HG02885 (cell line): ENCODE measurements around the gene SFTA2.
"Not testable (repeated sequence)": the region's sequence is repeated elsewhere in the genome, so short reads cannot be mapped to it uniquely, and the experiment has no call there.

Experiments used
- ATAC-seq: cut with Tn5 transposase; IDR thresholded peaks from one replicate; pipeline ENCODE4 v1.9.1; 2021; ENCODE audit warnings: mild to moderate bottlenecking; ENCODE audit not compliant: unreplicated experiment, poor library complexity

SFTA2 gene

DNA sequence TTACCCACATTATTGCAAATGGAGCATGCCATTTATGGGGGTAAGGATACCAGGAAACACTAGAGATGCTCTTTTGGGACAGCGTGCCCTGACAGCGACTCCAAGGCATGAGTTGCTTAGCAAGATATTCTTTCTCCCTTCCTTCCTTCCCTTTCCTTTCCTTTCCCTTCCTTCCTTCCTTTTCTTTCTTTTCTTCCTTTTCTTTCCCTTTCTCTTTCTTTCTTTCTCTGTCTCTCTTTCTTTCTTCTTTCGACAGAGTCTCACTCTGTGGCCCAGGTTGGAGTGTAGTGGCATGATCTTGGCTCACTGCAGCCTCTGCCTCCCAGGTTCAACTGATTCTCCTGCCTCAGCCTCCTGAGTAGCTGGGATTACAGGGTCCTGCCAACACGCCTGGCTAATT lies 12.1 kb upstream of the SFTA2 start:
- ATAC-seq, result no peak

DNA sequence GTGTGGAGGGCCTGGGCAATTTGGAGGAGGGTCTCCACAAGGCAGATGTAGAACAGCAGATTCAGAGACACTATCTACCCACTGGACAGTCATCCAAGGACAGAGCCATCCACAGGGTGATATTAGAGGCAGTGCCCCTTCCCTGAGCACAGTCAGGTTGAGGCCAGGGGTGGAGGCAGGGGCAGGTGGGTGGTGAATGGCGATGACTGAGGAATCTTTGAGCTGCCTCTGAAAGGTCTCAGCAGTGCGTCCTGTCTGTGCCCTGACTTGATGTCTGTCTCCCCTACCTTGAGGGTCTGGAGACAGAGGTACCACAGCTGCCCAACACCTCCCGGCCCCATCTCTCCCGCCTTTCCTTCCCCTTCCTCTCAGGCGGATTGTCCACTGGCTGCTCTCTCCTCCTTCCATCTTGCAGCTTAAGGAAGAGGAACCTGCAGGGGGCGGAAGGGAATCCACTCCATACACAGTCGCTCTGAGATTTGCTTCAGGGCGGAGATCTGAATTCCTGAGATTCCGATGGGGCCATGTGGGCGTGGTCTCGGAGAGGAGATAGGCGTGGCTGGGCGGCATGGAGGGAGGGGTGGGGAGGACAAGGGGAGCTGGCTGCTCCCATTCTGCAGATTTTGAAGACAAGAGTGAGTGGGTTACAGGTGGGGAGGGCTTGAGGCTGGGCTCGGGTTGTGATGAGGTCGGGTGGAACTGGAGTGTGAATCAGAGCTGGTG lies 10.5 kb upstream of the SFTA2 start:
- ATAC-seq, result no peak

DNA sequence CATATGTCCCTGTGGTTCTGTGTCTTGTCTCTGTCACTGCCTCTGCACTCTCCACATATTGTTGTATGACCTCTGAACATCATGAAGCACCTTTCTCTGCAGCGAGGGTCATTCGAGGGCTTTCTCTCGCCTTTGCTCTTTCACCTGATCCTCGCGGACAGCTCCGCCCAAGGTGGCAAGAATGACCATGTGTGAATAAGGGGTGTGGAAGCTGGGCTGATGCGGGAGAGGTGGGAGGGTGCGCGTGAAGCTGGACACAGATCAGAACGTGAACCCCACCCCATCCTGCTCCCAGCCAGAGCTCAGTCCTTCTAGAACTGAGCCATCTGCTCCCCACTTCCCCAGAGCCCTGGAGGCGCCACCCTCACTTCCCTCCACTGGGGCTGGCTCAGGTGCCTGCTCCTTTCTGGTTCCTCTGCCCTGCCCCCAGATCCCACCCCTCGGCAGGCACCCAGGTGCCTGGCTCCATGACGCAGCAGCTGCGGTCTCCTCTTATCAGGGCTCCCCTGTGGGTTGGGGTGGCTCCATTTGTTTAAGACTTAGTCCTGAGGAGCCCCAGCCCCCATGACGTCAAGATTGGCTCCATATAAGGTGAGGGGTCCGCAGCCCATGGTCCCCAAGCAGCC lies 8.5 kb upstream of the SFTA2 start, which contains the start of gene MUCL3:
TSS of gene MUCL3 (plus strand) at position 613 of the 626 bp plus-strand sequence. CDS start 27 bp downstream, outside the sequence.
- ATAC-seq, result no peak

DNA sequence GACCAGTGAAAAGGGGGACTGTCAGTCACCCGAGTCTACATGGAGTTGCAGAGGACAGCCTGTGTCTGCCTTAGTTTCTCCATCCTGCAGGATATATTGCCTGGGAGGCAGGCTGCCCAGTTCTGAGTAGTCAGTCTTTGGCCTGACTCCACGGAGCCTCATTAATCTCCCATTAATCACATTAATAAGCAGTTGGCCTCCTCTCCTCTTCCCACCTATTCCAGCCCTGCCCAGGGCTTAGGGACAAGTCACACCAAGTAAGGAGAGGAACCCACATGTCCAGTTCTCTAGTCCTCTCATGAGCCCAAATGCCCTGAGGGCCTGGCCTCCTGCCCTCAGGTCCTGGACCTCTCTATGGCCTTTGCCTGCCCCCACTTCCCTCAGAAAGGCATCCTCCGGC lies 7.5 kb upstream of the SFTA2 start:
- ATAC-seq, result no peak

DNA sequence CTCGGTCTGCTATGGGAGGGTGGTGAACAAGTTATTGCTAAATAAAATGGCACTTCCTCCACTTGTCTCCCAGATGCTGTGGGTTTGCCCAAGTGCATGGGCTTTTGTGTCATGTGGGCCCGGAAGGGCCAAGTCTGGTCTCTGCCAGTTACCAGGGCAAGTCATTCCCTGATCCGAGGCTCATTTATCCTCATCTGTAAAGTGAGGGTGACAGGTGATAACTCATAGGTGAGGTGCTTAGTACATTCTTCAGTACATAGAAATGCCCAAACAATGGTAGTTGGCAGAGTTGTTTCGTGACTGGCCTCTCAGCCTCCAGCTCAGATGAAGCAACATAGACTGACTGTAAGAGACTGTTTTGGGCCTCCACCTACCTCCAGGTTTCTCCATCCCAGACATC lies 6.8 kb upstream of the SFTA2 start:
- ATAC-seq, result no peak

DNA sequence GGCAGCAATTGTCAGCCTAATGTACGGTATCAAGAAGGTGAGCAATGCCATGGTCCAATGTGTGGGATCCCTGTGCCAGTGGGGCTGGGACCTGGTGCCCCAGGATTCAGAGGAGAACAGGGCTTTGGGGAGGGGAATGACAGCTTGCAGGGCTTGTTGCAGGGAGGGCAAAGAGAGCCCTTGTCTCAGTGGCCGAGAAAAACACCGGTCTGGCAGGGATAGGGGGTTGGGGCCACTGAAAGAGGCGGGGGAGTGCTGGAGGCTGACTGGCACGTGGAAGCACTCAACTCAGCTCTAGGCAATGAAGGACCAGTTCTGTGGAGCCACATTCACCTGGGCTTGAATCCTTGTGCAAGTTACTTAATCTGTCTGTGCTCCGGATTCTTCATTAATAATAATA lies 5.3 kb upstream of the SFTA2 start:
- ATAC-seq, result no peak

DNA sequence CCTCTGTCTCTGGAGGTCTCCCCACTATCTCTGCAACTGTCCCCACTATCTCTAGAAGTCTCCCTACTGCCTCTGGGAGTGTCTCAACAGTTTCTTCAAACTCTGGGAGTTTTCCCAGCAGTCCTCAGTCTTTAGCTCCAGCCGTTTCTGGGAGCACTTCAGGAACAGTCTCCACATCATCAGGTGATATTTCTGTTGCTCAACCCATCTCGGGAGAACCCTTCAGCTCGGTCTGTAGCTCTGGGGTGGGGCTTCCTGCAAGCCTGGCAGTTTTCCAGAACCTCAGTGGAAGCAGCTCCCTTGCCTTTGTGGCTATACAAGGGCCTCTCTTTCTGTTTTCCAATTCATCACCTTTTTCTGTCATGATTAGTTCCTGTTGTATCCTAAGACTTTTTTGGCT lies 3.0 kb upstream of the SFTA2 start:
- ATAC-seq, result no peak

DNA sequence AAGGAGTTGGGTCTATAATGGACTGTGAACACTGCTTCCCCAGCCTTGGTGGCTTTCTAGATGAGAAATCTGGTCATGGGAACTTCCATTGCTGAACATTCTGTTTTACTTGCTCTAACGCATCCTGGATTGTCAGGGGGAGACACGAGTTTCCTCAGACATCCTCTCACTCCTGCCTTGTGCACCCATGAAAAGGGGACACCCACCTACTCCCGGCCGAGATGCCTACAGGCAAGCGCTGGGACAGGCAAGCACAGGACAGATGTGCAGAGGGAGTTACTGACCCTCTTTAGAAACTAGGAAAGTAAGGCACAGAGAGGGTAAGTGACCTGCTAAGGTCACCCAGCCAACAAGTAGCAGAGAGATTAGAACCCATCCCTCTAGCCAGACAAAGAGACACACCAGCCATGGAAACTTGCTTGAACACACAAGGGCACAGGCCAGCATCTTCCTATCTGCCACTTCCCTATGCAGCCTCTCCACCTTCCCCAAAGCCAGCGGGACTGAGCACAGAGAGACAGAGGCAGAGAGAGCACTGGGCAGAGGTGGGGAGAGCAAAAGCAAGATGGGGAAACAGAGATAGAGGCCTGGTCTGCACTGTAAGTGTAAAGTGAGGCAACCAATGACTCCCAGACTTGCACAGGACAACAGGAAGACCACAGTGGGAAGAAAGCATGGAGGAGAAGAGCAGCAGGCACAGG lies 845 bp upstream of the SFTA2 start:
- ATAC-seq, result no peak

DNA sequence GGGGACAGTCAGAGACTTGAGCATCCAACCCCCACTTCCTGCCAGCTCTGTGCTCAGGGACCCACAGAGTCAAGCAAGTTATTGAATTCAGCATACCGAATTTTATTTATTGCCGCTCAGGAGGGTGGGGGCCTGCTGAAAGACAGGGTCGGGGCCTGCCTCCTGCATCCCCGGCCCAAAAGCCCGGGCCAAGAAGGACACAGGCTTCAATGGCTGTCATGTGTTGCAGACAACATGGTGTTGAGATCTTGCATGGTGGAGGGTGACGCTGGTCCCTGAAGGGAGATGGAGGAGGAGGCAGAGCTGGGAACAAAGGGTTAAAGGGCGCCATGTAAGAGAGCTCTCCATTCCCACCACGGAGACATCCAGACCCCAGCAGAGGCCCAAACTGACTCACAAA lies 698 bp downstream of the SFTA2 start:
- ATAC-seq, result no peak

DNA sequence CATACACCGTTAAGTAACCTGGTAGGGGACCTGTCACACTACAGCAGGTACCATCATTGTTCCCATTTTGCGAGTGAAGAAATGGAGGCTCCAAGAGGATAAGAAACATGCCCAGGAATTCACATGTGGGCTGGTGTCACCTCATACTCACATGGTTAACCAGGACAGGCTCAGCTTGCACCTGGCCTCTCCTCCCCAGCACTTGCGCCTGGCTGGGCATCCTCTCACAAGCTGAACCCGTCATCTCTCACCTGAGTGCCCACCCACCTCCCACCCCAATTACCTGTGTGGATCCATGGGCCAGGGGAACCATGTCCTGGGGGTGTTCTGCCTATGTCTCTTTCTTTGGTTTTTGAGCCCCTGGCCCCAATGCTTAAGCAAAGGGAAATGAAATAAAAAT lies 1.5 kb downstream of the SFTA2 start:
- ATAC-seq, result no peak

DNA sequence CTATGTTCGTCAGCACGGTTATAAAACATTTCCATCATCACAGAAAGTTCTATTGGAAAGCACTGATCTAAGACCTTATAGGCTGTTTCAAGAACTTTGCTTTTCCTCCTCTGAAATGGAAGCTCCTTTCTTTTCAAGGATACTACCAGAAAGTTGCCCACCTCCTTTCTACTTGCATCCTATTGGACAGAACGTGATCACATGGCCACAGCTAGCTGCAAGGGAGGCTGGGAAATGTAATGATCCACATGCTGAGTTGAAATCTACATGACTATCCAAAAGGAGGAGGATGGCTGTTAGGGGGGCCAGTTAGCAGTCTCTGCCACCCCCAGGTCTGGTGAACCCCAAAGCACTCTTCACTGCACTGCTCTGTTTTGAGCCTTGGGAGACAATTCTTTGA lies 3.3 kb downstream of the SFTA2 start:
- no peak for ATAC-seq

DNA sequence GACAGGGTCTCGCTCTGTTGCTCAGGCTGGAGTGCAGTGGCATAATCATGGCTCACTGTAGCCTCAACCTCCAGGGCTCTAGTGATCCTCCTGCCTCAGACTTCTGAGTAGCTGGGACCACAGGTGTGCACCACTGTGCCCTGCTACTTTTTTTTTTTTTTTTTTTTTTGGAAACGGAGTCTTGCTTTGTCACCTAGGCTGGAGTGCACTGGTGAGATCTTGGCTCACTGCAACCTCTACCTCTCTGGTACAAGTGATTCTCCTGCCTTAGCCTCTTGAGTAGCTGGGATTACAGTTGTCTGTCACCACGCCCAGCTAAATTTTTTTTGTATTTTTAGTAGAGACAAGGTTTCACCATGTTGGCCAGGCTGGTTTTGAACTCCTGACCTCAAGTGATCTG lies 4.9 kb downstream of the SFTA2 start:
- not testable (repeated sequence) for ATAC-seq

DNA sequence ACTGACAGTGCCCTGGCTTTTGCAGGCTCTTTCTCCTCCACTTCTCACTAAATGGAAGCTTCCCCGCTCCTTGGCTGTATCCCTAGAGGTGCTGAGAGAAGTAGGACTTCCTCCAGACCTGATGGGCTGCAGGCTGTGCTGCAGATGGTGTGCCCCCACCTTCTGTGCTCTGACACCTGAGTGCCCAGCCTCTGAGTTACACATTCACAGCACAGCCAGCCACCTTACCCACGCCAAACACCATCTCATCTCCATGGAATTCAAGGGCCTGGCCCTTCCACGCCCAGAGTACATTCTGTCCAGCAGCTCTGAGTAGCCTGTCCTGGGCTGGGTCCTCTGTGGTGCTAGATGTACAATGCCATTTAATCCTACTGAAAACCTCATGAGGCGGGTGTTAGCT lies 5.3 kb downstream of the SFTA2 start:
- ATAC-seq, result no peak

DNA sequence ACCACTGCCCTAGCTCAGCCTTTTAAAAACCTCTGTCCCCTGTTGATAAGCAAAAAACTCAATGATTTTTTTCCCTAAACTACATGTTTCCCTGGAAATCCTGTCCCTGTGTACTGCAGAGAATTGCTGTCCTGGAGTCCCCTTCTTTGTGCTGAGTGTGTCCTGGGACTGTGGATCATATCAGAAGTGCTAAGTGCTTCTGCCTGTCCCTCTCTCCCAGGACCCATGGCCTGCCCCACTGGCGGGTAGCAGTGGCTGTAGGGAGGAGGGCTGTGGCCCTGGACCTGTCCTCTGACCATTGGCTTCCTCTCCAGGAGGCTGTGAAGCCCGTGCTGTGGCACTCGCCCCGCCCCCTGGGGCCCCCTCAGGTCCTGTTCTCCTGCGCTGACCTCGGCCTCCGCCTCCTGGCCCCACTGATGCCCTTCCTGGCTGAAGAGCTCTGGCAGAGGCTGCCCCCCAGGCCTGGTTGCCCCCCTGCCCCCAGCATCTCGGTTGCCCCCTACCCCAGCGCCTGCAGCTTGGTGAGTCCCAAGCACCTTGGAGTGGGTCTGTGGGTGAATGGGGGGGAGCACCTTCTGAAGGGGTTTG lies 7.8 kb downstream of the SFTA2 start:
- ATAC-seq, result not testable (repeated sequence)

DNA sequence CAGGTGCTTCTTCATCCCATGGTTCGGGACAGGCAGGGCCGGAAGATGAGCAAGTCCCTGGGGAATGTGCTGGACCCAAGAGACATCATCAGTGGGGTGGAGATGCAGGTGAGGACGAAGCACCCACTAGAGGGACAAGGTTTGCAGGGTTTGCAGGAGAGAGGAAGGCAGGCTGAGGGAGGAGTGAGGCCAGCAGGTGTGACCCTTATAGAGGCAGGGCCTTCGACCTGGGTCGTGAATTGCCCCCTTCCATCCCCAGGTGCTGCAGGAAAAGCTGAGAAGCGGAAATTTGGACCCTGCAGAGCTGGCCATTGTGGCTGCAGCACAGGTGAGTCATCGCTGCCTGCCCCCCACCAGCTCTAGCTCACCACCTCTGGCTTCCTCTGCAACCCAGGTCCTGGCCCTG lies 9.5 kb downstream of the SFTA2 start:
- ATAC-seq, result no peak

DNA sequence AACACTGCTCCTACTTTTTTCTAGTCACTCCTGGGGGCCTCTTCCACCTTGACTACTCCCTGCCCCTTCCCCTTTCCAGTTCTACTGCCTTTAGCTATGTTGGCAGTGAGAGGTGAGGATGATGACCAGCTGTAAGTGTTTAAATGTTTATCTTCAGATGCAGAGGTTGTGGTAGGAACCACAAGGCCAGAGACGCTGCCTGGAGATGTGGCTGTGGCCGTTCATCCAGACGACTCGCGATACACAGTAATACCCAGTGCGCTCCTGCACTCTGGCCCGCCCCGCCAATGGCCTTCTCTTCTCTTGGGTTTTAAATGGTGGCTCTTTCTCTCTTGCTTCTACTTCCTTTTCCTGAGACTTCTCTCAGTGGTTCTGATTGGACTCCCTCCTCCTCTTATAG lies 13.3 kb downstream of the SFTA2 start:
- ATAC-seq, result no peak

DNA sequence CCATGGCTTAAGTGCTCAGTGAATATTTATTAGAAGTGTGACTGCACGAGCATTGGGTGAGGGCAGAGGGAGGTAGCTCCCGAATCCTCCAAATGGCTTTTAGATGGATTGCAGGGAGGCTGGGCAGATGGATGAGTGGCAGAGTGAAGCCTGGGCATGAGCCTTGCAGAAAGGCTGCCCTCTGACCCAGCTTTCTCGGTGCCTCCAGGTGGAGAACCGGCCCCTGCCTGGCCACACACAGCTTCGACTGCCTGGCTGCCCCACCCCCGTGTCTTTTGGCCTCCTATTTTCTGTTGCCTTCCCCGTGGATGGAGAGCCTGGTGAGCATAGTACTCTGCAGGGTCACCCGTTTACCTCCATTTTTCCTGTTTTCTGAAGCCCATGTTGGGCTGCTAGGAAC lies 14.5 kb downstream of the SFTA2 start:
- no peak for ATAC-seq

DNA sequence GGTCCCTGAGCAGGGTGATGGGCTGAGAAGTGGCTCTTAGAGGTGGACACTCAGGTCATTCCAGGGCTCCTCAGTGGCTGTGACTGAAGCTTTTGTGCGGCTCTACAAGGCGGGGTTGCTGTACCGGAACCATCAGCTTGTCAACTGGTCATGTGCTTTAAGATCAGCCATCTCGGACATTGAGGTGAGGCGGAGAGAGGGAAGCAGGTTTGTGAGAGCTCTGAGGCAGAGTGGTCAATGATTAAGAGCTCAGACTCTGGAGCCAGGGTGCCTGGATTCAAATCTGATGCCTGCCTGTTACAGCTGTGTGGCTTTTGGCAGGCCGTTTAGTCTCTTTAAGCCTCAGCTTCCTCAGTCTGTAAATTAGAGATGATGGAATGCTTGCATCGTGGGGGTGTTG lies 14.9 kb downstream of the SFTA2 start:
- ATAC-seq, result no peak

DNA sequence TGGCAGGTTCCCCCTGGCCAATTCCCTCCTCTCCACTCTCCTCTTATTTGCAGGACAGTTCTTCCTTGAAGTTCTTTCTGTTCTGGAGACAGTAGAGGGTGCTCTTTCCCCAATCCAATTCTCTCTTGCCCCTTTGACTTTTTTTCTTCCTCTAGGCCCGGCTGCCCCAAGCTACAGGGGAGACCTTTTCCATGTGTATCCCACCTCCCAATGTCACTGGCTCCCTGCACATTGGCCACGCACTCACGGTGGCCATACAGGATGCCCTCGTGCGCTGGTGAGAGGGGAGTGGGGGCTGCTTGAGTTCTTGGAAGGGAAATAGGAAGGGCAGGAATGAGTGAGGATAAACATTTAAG lies 16.4 kb downstream of the SFTA2 start:
- ATAC-seq, result no peak

DNA sequence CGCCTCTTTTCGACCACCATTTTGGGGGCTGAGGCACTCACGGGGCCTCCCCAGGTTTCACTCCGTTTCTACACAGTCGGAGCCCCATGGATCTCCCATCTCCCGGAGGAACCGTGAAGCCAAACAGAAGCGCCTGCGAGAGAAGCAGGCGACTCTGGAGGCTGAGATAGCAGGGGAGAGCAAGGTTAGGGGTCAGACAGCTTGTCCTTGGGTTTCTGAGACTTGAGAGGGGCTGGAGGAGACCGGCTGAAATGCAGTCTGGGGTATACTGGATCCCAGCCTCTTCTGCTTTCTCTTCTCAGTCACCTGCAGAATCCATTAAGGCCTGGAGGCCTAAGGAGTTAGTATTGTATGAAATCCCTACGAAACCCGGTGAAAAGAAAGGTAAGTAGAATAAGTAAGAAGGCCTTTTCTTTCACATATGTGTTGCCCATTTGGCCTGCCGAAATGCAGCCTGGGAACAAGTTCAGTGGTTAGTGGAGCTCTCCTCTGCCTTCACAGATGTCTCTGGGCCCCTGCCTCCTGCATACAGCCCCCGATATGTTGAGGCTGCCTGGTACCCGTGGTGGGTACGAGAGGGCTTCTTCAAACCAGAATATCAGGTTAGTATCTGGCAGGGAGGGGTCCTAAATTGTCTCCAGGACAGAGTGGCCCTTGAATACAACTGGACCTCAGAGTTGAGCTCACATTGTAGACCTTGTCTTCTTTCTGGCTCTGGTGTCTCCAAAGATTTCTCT lies 16.9 kb downstream of the SFTA2 start:
- ATAC-seq, result no peak
